Mesendoderm (in vitro differentiated cells): ENCODE measurements around the gene DDRGK1.

Experiments used
- DNase-seq: peaks from one replicate; pipeline ENCODE4 v3.0.0; 2013
- H2AK5ac ChIP-seq: 2 replicates; pipeline ENCODE4 v1.6.1; 2013; ENCODE audit warnings: low read length, inconsistent platforms
- H2BK120ac ChIP-seq: 2 replicates; pipeline ENCODE4 v1.6.1; 2013; ENCODE audit warnings: low read depth, mild to moderate bottlenecking, low read length, moderate library complexity, mixed read lengths
- H2BK15ac ChIP-seq: replicated peaks from 2 replicates; pipeline ENCODE4 v1.6.1; 2013; ENCODE audit warnings: low read depth, mild to moderate bottlenecking, moderate library complexity
- H2BK5ac ChIP-seq: 2 replicates; pipeline ENCODE4 v1.6.1; 2013; ENCODE audit warnings: low read length, inconsistent platforms
- H3K18ac ChIP-seq: 2 replicates; pipeline ENCODE4 v1.6.1; 2013; ENCODE audit warnings: mild to moderate bottlenecking, low read length, mixed read lengths
- H3K23ac ChIP-seq: one replicate; pipeline ENCODE4 v1.6.1; 2013; ENCODE audit warnings: low read length
- H3K27ac ChIP-seq: 2 replicates; pipeline ENCODE4 v1.5.1; 2013; ENCODE audit warnings: low read depth, mild to moderate bottlenecking, inconsistent platforms, low read length, moderate library complexity
- H3K27me3 ChIP-seq: 2 replicates; pipeline ENCODE4 v1.6.1; 2013; ENCODE audit warnings: low read length, control low read depth, mild to moderate bottlenecking, inconsistent platforms; ENCODE audit not compliant: insufficient read depth, poor library complexity
- H3K36me3 ChIP-seq: 2 replicates; pipeline ENCODE4 v1.6.1; 2013; ENCODE audit warnings: low read length, inconsistent platforms; ENCODE audit not compliant: control insufficient read depth, insufficient read depth
- H3K4ac ChIP-seq: one replicate; pipeline ENCODE4 v1.6.1; 2013; ENCODE audit warnings: low read depth, mild to moderate bottlenecking, low read length, moderate library complexity
- H3K4me1 ChIP-seq: 2 replicates; pipeline ENCODE4 v1.6.1; 2013; ENCODE audit warnings: low read depth, low read length, inconsistent platforms; ENCODE audit not compliant: control insufficient read depth
- H3K4me2 ChIP-seq: 2 replicates; pipeline ENCODE4 v1.6.1; 2013; ENCODE audit warnings: low read length
- H3K4me3 ChIP-seq: 2 replicates; pipeline ENCODE4 v1.5.1; 2013; ENCODE audit warnings: mild to moderate bottlenecking, low read length
- H3K56ac ChIP-seq: one replicate; pipeline ENCODE4 v1.6.1; 2013; ENCODE audit warnings: low read length
- H3K79me1 ChIP-seq: 2 replicates; pipeline ENCODE4 v1.6.1; 2013; ENCODE audit warnings: low read length, inconsistent platforms
- H3K79me2 ChIP-seq: 2 replicates; pipeline ENCODE4 v1.6.1; 2013; ENCODE audit warnings: mild to moderate bottlenecking, low read length; ENCODE audit not compliant: control insufficient read depth, insufficient read depth
- H3K9ac ChIP-seq: 2 replicates; pipeline ENCODE4 v1.6.1; 2013; ENCODE audit warnings: low read length, inconsistent platforms
- H4K5ac ChIP-seq: one replicate; pipeline ENCODE4 v1.6.1; 2013; ENCODE audit warnings: low read length
- H4K8ac ChIP-seq: one replicate; pipeline ENCODE4 v1.6.1; 2013; ENCODE audit warnings: low read depth, mild to moderate bottlenecking, control low read depth, low read length, moderate library complexity
- WGBS: extraction: QIAGEN DNeasy Blood & Tissue Kit; methylation state at CpG from one replicate; pipeline ENCODE4 v1.1.7; 2013; ENCODE audit warnings: low lambda C conversion rate, missing lambda C conversion rate; ENCODE audit not compliant: insufficient coverage; ENCODE audit errors: extremely low coverage; 5-methylcytosine and 5-hydroxymethylcytosine counted together

DDRGK1 gene

GRCh38 chr20:3247638-3248037 is 43.2 kb upstream of the DDRGK1 start:
- H2BK15ac ChIP-seq, result no peak overlapping the region
- no peaks in the 10 kb centered on the region for H3K79me1 ChIP-seq
- no peak overlapping the region for H3K27ac ChIP-seq
- H3K4me3 ChIP-seq, result no peak overlapping the region
- no peak overlapping the region for H4K5ac ChIP-seq
- H2BK5ac ChIP-seq, result no peak overlapping the region
- no peak overlapping the region for H2BK120ac ChIP-seq
- whole genome bisulfite sequencing, result no CpG with 5 or more reads among the region's 4 CpGs
- H4K8ac ChIP-seq, result no peak overlapping the region
- no peak overlapping the region for H3K4ac ChIP-seq
- no peaks in the 10 kb centered on the region for H3K36me3 ChIP-seq
- H3K79me2 ChIP-seq, result no peaks in the 10 kb centered on the region
- no peak overlapping the region for H3K9ac ChIP-seq
- no peak overlapping the region for H3K18ac ChIP-seq
- no peak overlapping the region for H3K4me2 ChIP-seq
- H3K27me3 ChIP-seq, result no peaks in the 10 kb centered on the region
- no peak for DNase-seq
- peaks cover 2% of the 10 kb centered on the region for H3K4me1 ChIP-seq
- H3K23ac ChIP-seq, result no peak overlapping the region
- no peak overlapping the region for H3K56ac ChIP-seq
- no peak overlapping the region for H2AK5ac ChIP-seq

GRCh38 chr20:3246682-3247081 is 42.2 kb upstream of the DDRGK1 start:
- Histone ChIP-seq H3K56ac (no peak overlapping the region), H3K27ac (no peak overlapping the region), H3K4ac (no peak overlapping the region), H3K27me3 (no peaks in the 10 kb centered on the region), H3K4me2 (no peak overlapping the region), H3K18ac (no peak overlapping the region), H3K79me1 (no peaks in the 10 kb centered on the region), H3K9ac (no peak overlapping the region), H3K4me1 (peaks cover 2% of the 10 kb centered on the region), H2BK5ac (no peak overlapping the region), H2BK15ac (no peak overlapping the region), H4K5ac (no peak overlapping the region), H3K4me3 (no peak overlapping the region), H3K79me2 (no peaks in the 10 kb centered on the region), H2AK5ac (no peak overlapping the region), H2BK120ac (no peak overlapping the region), H3K23ac (no peak overlapping the region), H3K36me3 (no peaks in the 10 kb centered on the region), H4K8ac (no peak overlapping the region)
- DNase-seq, result no peak
- no CpG with 5 or more reads among the region's 1 CpG for WGBS

- Histone ChIP-seq H3K18ac (no peak overlapping the region), H4K5ac (no peak overlapping the region), H2BK5ac (no peak overlapping the region), H3K56ac (no peak overlapping the region), H3K27ac (no peak overlapping the region), H3K36me3 (no peaks in the 10 kb centered on the region), H2BK15ac (no peak overlapping the region), H3K4me1 (peaks cover 2% of the 10 kb centered on the region), H2BK120ac (no peak overlapping the region), H3K4ac (no peak overlapping the region), H3K4me2 (no peak overlapping the region), H2AK5ac (no peak overlapping the region), H3K79me2 (no peaks in the 10 kb centered on the region), H3K27me3 (no peaks in the 10 kb centered on the region), H3K79me1 (no peaks in the 10 kb centered on the region), H3K23ac (no peak overlapping the region), H3K4me3 (no peak overlapping the region), H3K9ac (no peak overlapping the region), H4K8ac (no peak overlapping the region)
- no peak for DNase-seq
- WGBS, result no CpG with 5 or more reads among the region's 4 CpGs
Observed at GRCh38 chr20:3245711-3246110, 41.2 kb upstream of the DDRGK1 start.

GRCh38 chr20:3245156-3245555 is 40.7 kb upstream of the DDRGK1 start:
- Histone ChIP-seq H3K79me2 (no peaks in the 10 kb centered on the region), H3K27me3 (no peaks in the 10 kb centered on the region), H3K4me1 (peaks cover 2% of the 10 kb centered on the region)

GRCh38 chr20:3244613-3245012 is 40.1 kb upstream of the DDRGK1 start:
- H3K27me3 ChIP-seq, result no peaks in the 10 kb centered on the region
- no peak overlapping the region for H2BK15ac ChIP-seq
- peaks cover 2% of the 10 kb centered on the region for H3K4me1 ChIP-seq
- no peak overlapping the region for H3K4ac ChIP-seq
- no peak overlapping the region for H3K23ac ChIP-seq
- no peaks in the 10 kb centered on the region for H3K79me1 ChIP-seq
- H3K56ac ChIP-seq, result no peak overlapping the region
- no peak for DNase-seq
- H3K18ac ChIP-seq, result no peak overlapping the region
- no peaks in the 10 kb centered on the region for H3K79me2 ChIP-seq
- WGBS, result no CpG with 5 or more reads among the region's 1 CpG
- no peak overlapping the region for H2AK5ac ChIP-seq
- no peak overlapping the region for H4K5ac ChIP-seq
- no peak overlapping the region for H3K27ac ChIP-seq
- no peak overlapping the region for H2BK5ac ChIP-seq
- H3K9ac ChIP-seq, result no peak overlapping the region
- H4K8ac ChIP-seq, result no peak overlapping the region
- no peak overlapping the region for H3K4me3 ChIP-seq
- H3K4me2 ChIP-seq, result no peak overlapping the region
- H3K36me3 ChIP-seq, result no peaks in the 10 kb centered on the region
- no peak overlapping the region for H2BK120ac ChIP-seq

More at GRCh38 chr20:3245156-3245555, 40.7 kb upstream of the DDRGK1 start:
- H2BK5ac ChIP-seq, result no peak overlapping the region
- no peaks in the 10 kb centered on the region for H3K79me1 ChIP-seq
- no peak overlapping the region for H4K8ac ChIP-seq
- no CpG with 5 or more reads among the region's 2 CpGs for WGBS
- H3K23ac ChIP-seq, result no peak overlapping the region
- H3K27ac ChIP-seq, result no peak overlapping the region
- no peaks in the 10 kb centered on the region for H3K36me3 ChIP-seq
- H2BK120ac ChIP-seq, result no peak overlapping the region
- H2AK5ac ChIP-seq, result no peak overlapping the region
- no peak overlapping the region for H2BK15ac ChIP-seq
- H4K5ac ChIP-seq, result no peak overlapping the region
- H3K56ac ChIP-seq, result no peak overlapping the region
- no peak overlapping the region for H3K4me2 ChIP-seq
- no peak for DNase-seq
- no peak overlapping the region for H3K18ac ChIP-seq
- no peak overlapping the region for H3K4ac ChIP-seq
- no peak overlapping the region for H3K4me3 ChIP-seq
- H3K9ac ChIP-seq, result no peak overlapping the region

- no peak overlapping the region for H3K4me3 ChIP-seq
- H4K5ac ChIP-seq, result no peak overlapping the region
- no peaks in the 10 kb centered on the region for H3K79me1 ChIP-seq
- DNase-seq, result no peak
- no peak overlapping the region for H3K27ac ChIP-seq
- no peak overlapping the region for H3K4me2 ChIP-seq
- H3K56ac ChIP-seq, result no peak overlapping the region
- H2AK5ac ChIP-seq, result no peak overlapping the region
- H3K79me2 ChIP-seq, result no peaks in the 10 kb centered on the region
- H3K23ac ChIP-seq, result no peak overlapping the region
- no peak overlapping the region for H2BK120ac ChIP-seq
- WGBS, result no CpG with 5 or more reads among the region's 11 CpGs
- no peaks in the 10 kb centered on the region for H3K36me3 ChIP-seq
- no peak overlapping the region for H3K18ac ChIP-seq
- peaks cover 2% of the 10 kb centered on the region for H3K4me1 ChIP-seq
- H3K27me3 ChIP-seq, result no peaks in the 10 kb centered on the region
- H3K4ac ChIP-seq, result no peak overlapping the region
- H2BK5ac ChIP-seq, result no peak overlapping the region
- no peak overlapping the region for H4K8ac ChIP-seq
- H3K9ac ChIP-seq, result no peak overlapping the region
- no peak overlapping the region for H2BK15ac ChIP-seq
Observed at GRCh38 chr20:3243718-3244358, 39.4 kb upstream of the DDRGK1 start.
